HPDE6-E6E7 (cell line): Measurements from ENCODE around the gene WNT2.

Experiments
- DNase-seq: peaks from one replicate; pipeline ENCODE4 v3.0.0; 2011; ENCODE audit warnings: missing footprints; ENCODE audit errors: extremely low spot score

The WNT2 gene

DNA sequence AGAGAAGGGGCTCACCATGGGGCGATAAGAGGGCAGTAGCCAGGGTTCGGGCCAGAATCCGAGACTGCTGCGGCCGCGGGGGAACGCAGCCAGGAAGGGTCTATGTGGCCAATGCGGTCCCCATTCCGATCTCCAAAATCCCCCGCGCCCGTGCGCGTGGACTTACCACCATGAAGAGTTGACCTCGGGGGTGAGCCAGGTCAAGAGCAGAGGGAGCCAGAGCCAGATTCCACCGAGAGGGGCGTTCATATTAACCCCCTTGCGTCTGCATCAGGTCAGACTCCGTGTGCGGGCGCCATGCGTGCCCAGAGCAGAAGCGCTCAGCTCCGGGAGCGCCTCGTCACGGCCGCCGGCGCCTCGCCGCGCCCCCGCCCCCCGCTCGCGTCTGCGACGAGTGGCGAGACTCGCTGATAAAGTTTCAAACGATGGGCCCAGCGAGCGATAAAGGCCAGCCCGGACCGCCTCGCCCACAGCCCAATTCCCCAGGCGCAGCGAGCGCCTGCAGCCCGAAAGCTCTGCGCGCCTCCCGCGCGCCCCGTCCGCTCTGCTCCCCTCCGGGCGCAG is at the start of gene WNT2:
Gene WNT2 (minus strand): TSS at position 318 of the 564 bp plus-strand sequence. CDS start 69 bp downstream, at position 249.
- no peak for DNase-seq

DNA sequence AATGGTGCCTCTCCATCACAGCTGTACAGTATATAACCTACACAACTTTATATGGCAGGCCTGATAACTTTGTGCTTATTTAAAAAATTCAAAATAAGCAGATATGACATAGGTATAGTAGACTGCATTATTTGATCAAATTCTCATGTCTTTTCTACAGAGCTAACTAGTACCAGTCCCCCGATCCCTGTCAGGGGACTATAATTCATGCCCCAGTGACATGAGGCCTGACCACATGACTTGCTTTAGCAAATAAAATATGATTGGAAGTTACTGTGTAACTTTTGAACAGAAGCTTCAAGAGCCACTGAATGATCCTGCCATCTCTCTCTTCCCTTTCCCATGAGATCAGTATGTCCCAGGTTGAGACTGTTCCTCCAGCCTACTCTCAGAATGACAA is 49.2 kb upstream of the WNT2 start:
- DNase-seq, result no peak

DNA sequence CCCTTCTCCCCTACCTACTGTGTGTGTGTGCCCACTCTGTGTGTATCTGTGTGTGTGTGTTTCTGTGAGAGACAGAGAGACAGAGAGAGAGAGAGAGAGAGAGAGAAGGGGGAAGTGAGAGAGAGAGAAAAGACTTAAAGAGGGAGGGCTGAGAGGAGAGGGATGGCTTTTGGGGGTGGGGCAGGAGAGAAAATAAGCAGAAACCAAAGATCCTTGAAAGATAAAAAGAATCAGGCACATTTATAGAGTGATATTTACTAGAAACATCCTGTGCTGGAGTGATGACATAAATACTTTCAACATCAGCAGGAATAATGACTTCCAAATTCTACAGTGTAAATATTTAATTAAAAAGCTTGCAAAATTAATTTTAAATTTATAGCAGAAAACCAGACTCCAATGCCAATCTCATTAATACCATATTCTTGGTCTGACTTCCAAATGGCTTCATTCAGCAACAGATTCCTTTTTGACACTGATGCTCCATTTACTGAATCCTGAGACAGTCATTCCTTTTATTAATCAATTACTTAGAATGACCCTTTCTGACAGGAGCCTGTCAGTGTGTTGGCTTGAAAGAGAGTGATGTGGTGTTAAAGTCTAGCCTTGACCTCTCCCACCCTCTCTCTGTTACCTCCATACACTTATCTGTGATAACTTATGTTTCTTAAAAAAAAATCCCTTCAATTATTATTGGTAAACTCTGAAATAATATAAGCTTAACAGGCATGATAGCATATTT is 41.7 kb upstream of the WNT2 start:
- DNase-seq, result no peak

DNA sequence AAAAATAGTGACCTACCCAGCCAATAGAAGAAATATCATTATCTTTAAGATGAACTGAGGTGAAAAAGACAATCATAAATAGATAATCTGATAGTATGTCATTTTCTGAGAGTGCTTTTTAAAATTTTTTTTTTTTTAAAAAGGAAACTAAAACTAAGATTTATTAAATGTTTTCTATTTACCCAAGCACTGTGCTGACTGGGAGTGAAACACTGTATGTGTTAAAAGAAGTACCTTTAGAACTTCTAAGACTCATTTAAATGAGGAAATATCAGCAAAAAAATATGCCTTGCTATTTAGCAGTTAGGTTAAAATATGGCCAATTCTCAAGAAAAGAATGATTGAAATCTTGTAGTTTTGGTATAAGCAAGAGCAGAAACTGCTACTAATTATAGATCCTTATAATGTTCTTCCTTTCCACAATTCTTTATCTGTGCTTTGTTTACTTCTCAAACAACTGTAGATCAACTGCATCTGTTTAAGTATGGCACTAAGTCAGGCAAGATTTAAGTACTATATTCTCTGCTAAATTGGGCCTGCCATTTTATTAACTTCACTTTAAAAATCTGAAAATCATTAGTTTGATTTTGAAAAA is 39.5 kb upstream of the WNT2 start:
- DNase-seq, result no peak

DNA sequence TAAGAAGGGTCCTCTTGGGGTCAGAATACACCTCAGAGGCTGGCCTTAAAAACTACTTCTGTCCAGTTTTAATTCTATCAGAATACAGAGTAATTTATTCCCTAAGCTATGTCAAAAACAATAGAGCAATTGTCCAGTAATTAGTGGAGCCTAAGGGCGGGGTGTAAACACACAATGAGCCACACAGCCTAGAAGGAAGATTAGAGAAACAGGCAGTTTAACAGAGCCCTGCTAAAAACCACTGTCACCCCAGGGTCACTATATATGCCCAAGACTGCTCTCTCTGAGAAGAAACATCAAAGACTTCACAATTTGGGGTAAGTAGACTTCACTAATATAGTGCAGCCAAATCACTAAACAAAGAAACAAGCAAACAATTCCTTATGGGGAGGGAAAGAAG is 27.2 kb upstream of the WNT2 start:
- no peak for DNase-seq

DNA sequence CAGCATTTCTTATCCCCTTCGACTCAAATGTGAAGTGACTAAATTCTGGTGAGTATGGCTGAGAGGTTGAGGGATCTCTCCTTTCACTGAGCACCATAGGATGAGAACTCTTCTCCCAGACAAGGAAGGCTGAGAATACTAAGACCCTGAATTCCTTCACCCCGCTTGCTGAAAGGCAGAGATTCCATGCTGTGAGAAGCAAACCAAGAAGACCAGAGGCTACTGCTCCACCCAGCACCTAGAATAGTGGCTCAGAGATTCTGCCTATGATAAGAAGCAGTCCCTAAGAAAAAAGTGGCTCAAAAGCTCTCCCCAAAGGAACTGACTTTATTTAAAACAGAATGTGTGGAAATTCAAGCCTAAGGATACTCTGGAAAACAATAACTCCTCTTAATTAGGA is 26.7 kb upstream of the WNT2 start:
- DNase-seq, result no peak

DNA sequence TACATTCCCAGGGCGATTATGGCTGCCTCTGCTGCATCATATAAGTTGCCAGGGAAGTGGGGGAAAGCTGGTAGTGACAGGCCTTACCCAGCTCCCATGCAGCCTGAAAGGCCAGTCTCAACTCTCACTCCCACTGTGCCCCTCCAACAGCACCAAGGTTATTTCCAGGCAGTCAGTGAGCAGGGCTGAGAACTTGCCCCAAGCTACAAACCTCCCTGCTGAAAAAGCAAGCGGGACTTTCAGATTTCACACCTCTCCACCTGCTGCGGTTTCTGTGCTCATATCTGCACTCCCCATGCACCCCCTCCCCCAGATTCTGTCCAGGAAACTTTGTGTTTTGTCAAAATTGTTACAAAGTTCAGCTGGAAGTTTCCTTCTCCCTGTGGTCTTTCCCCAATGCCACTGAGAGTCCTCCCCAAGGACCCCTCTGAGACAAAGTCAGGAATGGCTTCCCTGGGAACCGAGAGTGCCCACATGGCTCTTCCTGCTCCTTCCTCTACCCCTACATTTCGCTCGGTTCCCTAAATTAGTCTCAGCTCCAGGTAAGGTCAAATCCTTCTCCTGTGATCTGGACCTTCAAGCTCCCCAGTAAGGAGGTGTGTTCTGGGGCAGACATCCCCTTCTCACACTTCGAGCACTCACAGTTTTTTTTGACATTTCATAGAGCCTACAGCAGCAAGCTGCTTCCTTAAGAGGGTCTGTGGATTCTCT is 25.3 kb upstream of the WNT2 start:
- DNase-seq, result no peak

DNA sequence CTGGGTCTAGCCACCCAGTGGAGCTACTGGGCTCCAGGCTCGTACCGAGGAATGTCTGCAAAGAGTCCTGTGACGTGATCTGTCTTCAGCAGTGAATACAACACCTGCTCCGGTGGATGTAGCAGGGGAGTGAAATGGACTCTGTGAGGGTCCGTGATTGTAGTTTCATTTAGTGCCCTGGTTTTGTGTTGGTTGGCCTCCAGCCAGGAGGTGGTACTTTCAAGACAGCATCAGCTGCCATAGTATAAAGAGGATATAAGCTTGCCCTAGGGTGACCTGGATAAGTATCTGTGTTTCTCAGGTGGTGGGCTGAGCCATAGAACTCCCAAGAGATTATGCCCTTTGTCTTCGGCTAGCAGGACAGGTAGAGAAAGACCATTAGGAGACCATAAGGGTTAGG is 24.6 kb upstream of the WNT2 start:
- no peak for DNase-seq

DNA sequence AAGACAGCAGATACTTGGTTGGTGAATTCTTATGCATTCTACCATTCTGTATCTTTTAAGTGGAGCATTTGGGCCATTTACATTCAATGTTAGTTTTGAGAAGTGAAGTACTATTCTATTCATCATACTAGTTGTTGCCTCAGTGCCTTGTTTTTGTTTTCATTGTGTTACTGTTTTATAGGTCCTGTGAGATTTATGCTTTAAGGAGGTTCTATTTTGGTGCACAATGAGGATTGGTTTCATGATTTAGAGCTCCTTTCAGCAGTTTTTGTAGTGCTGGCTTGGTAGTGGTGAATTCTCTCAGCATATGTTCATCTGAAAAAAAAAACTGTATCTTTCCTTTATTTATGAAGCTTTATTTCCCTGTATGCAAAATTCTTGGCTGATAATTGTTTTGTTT is 23.3 kb upstream of the WNT2 start:
- DNase-seq, result no peak

DNA sequence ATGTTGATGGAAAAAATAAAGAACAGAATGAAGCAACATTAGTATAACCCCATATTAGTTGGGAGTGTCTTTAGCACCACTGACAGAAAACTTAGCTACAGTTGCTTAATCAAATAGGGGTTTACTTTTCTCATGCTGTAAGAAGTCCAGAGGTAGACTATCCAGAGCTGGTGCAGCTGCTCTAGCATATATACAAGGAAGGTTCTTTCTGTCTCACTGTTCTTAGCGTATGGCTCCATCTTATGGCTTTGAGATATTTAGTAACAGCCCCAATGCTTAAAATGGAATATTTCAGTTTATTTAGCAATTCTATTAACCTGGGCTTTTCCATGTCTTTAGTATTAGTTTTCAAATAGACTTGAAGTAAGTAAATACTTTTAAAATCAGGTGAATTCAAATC is 15.2 kb upstream of the WNT2 start:
- DNase-seq, result no peak

DNA sequence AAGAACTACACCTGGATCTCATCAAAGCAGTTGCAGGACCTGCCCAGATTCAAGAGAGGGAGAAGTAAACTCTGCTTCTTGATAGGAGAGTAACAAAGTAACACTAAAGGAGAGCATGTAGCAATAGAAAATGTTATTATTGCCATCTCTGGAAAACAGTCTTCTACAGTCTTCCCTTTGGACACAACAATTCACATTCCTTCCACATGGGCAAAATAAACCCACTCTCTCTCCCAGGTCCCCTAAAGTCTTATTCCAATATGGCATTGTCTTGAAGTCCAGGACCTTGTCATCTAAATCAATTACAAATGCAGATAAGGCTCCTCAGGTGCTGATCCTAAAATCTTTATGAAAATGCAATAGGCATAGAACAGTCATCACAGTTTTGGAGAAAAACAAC is 10.3 kb upstream of the WNT2 start:
- DNase-seq, result no peak

DNA sequence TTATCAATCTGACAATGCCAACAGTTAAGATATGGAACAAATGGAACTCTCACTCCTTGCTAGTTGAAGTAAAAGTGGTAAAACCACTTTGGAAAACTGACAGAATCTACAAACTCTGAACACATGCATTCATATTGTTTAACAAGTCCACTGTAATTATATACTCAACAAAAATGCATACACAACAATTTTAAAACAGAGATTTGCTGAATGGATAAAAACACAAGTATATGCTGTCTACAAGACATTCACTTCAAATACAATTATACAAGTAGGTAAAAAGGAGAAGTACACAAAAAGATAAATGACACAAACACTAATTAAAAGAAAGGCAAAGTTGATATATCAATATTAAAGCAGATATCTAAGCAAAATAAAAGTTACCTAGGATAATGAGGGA is 9.2 kb upstream of the WNT2 start:
- no peak for DNase-seq

DNA sequence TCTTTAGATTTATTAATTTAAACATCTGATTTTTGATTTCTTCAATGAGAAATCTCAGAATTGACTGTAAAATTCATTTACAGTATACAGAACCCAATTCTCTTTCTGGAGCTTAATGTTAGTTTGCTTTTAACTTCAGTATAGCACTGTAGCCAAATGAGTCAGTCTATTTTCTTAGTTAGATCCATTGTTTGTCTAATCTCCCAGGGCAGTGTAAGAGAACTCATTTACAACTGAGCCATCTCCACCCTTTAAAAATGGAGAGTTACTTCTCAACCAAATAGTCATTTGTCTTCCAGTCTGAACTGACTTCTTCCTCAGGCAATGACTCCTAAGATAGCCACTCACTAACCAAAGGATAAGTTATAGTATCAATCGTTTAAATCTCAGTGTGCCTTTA is 3.0 kb upstream of the WNT2 start:
- DNase-seq, result no peak

DNA sequence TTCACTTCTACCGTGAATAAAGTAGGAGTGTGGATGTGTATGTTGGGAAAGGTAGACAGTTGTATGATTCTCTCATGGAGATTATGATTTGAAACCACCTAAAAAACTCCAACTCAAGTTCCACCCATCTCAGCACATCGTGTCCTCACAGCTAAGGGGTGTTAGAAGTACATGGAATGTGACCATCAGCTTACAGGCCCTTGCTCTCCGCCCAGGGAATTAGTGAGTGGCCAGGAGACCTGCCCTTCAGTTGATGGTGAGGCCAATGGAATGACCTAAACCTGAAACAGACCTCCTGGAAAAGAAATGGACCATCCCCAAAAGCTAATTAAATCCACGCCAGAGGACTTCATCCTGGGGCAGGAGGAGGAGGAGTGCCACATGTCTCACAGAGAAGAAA is 2.1 kb upstream of the WNT2 start:
- no peak for DNase-seq

DNA sequence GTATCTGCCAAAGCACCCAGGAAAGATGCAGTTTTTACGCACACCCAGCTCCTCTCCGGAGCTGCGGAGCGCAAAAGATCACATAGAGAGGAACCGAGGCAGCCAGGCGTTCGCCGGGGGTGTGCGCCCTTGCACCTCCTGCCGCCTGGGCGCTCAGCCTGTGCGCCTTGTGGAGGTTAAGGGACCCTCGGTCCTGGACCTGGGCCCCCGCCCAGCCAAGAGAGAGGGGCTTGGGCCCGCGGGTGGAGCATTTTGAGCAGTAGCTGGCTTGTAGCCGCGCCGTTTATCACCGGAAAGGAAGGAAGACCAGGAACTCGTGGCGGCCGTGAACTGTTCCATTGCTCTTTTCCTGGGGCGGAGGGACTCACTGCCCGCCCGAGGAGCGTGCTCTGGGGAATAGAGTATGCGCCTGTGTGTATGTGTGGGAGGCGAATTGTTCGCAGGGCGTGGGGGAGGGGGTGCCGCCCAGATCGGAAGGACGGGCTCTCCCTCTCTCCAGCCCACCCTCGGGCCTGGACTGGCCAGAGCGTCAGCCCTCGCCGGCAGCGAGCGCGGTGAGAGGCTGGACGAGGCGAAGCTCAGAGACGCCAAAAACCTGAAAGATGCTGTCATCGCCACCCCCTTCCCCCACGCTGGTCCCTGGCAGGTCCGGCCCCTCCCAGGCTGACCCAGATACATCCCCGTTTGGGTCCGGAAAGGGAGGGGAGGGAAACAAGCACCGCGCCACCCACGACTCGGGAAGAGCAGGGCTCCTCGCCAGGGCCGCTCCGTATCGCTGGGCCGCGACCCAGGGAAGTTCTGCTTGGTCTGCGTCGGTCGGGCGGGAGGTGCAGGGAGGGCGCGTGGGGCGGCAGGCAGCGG is 1.2 kb upstream of the WNT2 start:
- DNase-seq, result no peak

DNA sequence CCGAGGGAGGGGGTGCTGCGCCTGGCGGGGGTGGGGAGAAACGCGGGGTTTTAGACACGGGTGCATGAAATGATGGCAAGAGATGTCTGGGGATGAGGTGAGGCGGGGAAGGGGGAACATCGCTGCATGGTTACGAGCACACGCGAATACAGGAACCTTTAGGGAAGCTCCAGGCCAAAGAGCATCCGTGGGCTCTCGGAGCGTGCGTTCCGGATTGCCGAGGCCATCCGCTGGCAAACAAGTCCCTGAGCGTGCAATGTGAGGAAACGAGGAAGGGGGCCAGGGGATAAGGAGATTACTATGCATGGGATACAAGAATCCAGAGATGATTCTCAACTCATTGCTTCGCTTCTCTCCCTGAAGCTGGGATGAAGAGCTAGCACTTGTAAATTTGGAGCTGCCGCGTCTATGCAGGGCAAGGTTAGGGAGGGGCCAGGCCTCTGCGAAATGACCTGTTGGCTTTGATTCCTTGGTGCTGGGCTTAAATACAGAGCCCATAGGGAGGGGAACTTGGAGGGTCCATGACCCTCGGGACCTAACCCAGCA is 520 bp upstream of the WNT2 start:
- no peak for DNase-seq

DNA sequence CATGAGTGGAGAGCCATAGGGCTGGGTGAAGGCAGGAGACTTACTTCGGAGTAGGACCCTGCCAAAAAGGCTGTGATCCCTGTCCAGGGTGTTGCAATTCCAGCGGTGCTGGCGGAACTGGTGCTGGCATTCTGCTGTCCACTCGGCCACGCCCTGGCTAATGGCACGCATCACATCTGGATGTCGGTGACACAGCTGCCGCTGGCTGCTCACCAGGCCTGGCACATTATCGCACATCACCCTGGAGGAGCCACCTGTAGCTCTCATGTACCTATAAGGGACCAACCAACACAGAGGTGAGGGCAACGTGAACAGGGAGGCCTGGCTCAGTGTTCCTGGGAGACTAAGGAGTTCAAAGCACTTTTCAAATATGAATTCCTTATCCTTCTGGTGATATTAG is 2.3 kb downstream of the WNT2 start:
- DNase-seq, result no peak

DNA sequence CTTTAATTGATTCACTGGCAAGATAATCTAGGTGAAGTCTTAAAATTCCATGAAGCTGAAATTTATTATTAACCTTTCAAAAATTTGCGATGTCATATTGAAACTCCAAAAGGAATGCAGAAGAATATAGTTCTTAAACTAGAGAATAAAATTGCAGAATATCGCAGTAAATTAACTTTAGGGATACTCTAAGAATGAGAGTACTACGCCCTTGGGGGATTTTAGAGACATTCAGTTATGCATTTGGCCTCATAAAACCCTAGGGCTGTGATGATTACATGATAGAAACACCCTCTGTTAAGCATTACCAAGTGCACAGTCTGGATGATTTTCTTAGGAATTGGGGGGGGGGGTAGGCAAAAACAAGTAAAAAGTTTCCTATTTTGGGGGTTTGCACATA is 3.7 kb downstream of the WNT2 start:
- DNase-seq, result no peak

DNA sequence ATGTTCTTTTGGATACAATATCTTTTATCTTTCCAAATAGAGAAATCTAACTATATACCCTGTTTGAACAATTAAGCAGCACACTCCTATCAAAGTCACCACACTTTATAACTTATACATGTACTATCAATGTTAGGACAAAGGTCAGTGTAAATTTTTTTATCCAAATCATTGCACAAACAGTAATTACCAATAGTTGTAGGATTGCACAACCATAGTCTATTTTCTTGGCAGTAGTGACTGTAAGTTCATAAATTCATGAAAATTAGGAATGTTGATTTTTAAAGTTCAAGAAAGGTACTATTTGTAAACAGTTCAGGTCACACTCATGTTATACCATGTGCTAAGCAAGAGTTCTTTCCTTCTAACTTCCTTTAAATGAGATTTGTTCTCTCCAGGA is 9.3 kb downstream of the WNT2 start:
- DNase-seq, result no peak

DNA sequence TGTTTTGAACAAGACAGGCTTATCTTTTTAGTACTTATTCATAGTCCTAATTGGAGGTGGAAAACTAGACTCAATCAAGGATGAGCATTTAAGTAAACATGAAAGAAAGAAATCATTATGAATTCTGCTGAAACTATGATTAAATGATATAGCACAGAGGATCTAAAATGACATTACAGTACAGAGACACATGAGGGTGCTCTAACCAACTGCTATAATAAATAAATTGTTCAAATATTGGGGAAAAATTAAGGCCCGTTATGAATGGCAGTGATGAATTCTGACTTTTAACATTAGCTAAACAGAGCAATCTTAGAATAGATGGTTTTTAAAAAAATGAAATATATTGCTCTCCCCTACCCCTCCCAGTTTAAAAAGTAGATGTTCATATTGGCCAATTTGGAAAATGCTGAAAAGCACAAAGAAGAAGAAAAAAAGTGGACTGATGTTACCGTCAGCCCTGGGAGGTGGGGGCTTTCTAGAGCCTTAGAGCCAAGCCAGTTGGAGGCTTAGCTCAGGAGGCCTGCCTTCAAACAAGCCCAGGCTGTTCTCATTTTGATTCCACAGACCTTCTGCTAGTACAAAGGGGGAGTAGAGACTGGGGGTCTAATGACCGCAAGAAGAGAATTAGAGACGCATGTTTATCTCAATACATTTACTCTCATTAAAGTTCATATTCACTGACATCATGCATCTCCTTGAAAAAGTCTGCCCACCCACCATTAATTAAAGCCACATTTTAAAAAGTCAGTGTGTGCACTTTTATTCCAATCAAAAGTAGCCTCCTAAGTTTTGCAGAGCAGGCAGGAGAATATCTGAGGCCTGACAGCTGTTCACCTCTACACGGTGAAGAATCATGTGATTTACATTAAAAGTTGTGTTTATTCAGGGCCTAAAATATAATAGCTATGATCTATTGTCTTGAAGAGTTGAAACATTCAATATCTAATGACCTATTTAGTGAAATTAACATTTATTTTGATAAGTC is 10.0 kb downstream of the WNT2 start:
- no peak for DNase-seq
